Measurements from ENCODE around the gene BRINP1. TPM values are rescaled to one million over a fixed set of nuclear protein-coding genes. Genes with fewer than 3 reads are reported as not detected.

Gene BRINP1
- total and polyA plus RNA-seq, 2 donors (not counting 1 experiment from before 2014, with no cell fraction given) = not detected

DNA sequence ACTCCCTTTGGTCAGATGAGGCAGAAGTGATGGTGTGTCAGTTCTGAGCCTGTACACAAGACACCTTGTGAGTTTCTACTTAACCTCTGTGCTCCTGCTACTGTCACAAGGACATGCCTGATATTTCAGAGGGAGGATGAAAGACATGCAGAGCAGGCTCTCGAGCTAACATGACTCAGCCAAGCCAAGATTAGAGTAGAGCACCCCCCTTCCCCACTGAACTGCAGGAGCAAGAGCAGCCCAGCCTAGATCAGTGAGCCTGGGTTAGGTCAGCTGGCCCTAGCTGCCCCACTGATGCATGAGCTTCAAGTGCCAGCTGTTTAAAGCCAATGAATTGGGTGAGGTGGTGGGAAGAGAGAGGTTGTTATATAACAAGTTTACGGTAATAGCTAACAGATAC lies 36.7 kb downstream of the BRINP1 start:
- no peaks in the 10 kb centered on the region for H3K36me3 ChIP-seq (replicated peaks in 1 of 2; ENCODE audit: control extremely low read depth in 1 of 2, control insufficient read depth in 1 of 2, extremely low read depth in 1 of 2, insufficient read depth in 2 of 2, low read length in 1 of 2)
- DNase-seq = no peak
- no peak overlapping the region for H3K27ac ChIP-seq (ENCODE audit: low read length in 2 of 2)
- H3K9me3 Mint-ChIP-seq (ENCODE audit: insufficient read depth) = peaks cover 5% of the 10 kb centered on the region
- peaks cover 0 to 8% (median 0%) of the 10 kb centered on the region in 3 donors for H3K9me3 ChIP-seq (ENCODE audit: control extremely low read depth in 1 of 3, control insufficient read depth in 2 of 3, insufficient read depth in 1 of 3, low read length in 2 of 3)
- H3K27me3 ChIP-seq (replicated peaks in 1 of 4; ENCODE audit: control extremely low read depth in 1 of 4, control insufficient read depth in 3 of 4, insufficient read depth in 4 of 4, low read length in 3 of 4) = no peaks in the 10 kb centered on the region
- intact Hi-C loops (cut with micrococcal nuclease) = no loop called here
- H3K4me3 Mint-ChIP-seq = no peak overlapping the region
- no peak overlapping the region for H2AFZ ChIP-seq (ENCODE audit: insufficient read depth, low read depth, low read length, poor library complexity, severe bottlenecking)
- no peak overlapping the region for H3K27ac Mint-ChIP-seq
- POLR2A ChIA-PET = no interaction called here
- no peaks in the 10 kb centered on the region for H3K79me2 ChIP-seq (ENCODE audit: control insufficient read depth, insufficient read depth, low read length)
- no peak overlapping the region for H3K9ac ChIP-seq (ENCODE audit: low read length)
- peaks cover 13% of the 10 kb centered on the region for H3K27me3 Mint-ChIP-seq
- H3K4me3 ChIP-seq (ENCODE audit: control extremely low read depth in 1 of 5, extremely low read depth in 1 of 5, insufficient read depth in 1 of 5, low read depth in 2 of 5, low read length in 4 of 5) = no peak overlapping the region
- H3K4me1 ChIP-seq (ENCODE audit: control insufficient read depth in 2 of 2, insufficient read depth in 2 of 2, low read length in 2 of 2) = no peaks in the 10 kb centered on the region
- no peak overlapping the region for H3K4me2 ChIP-seq (replicated peaks; ENCODE audit: low read depth, low read length, poor library complexity, severe bottlenecking)
- no peak for ATAC-seq (ENCODE audit: low read depth)
- TF ChIP-seq EZH2 (IDR thresholded peaks at IDR 0.05; ENCODE audit: borderline replicate concordance, insufficient read depth, low read depth, low read length, poor library complexity, severe bottlenecking) = no peak
- TF ChIP-seq, protein P1, sequence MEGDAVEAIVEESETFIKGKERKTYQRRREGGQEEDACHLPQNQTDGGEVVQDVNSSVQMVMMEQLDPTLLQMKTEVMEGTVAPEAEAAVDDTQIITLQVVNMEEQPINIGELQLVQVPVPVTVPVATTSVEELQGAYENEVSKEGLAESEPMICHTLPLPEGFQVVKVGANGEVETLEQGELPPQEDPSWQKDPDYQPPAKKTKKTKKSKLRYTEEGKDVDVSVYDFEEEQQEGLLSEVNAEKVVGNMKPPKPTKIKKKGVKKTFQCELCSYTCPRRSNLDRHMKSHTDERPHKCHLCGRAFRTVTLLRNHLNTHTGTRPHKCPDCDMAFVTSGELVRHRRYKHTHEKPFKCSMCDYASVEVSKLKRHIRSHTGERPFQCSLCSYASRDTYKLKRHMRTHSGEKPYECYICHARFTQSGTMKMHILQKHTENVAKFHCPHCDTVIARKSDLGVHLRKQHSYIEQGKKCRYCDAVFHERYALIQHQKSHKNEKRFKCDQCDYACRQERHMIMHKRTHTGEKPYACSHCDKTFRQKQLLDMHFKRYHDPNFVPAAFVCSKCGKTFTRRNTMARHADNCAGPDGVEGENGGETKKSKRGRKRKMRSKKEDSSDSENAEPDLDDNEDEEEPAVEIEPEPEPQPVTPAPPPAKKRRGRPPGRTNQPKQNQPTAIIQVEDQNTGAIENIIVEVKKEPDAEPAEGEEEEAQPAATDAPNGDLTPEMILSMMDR (IDR thresholded peaks at IDR 0.05) = no peak
- CTCF ChIA-PET = no interaction called here
- no CpG with 5 or more reads among the region's 2 CpGs for WGBS (ENCODE audit: insufficient coverage)
- no peaks in the 10 kb centered on the region for H4K20me1 ChIP-seq (ENCODE audit: control insufficient read depth, insufficient read depth, low read length, poor library complexity, severe bottlenecking)
- no peaks in the 10 kb centered on the region for H3K4me1 Mint-ChIP-seq

GRCh38 chr9:119322184-119322583 lies 47.1 kb downstream of the BRINP1 start:
- no peaks in the 10 kb centered on the region for H3K4me1 Mint-ChIP-seq
- WGBS (ENCODE audit: insufficient coverage) = 71% methylated on average over 5 of the region's 7 CpGs
- no peak for ATAC-seq (ENCODE audit: low read depth)
- H3K27ac Mint-ChIP-seq = no peak overlapping the region
- H3K27me3 ChIP-seq (replicated peaks in 1 of 4; ENCODE audit: control extremely low read depth in 1 of 4, control insufficient read depth in 3 of 4, insufficient read depth in 4 of 4, low read length in 3 of 4) = no peaks in the 10 kb centered on the region
- no peak for TF ChIP-seq EZH2 (IDR thresholded peaks at IDR 0.05; ENCODE audit: borderline replicate concordance, insufficient read depth, low read depth, low read length, poor library complexity, severe bottlenecking)
- TF ChIP-seq, protein P1 (IDR thresholded peaks at IDR 0.05) = no peak
- no peak overlapping the region for H3K4me3 Mint-ChIP-seq
- no peaks in the 10 kb centered on the region for H3K4me1 ChIP-seq (ENCODE audit: control insufficient read depth in 2 of 2, insufficient read depth in 2 of 2, low read length in 2 of 2)
- H3K79me2 ChIP-seq (ENCODE audit: control insufficient read depth, insufficient read depth, low read length) = no peaks in the 10 kb centered on the region
- H3K27me3 Mint-ChIP-seq = no peaks in the 10 kb centered on the region
- H2AFZ ChIP-seq (ENCODE audit: insufficient read depth, low read depth, low read length, poor library complexity, severe bottlenecking) = no peak overlapping the region
- H3K4me2 ChIP-seq (replicated peaks; ENCODE audit: low read depth, low read length, poor library complexity, severe bottlenecking) = no peak overlapping the region
- H3K9me3 ChIP-seq (ENCODE audit: control extremely low read depth in 1 of 3, control insufficient read depth in 2 of 3, insufficient read depth in 1 of 3, low read length in 2 of 3) = peaks cover 0 to 4% (median 0%) of the 10 kb centered on the region in 3 donors
- POLR2A ChIA-PET = no interaction called here
- H3K4me3 ChIP-seq (ENCODE audit: control extremely low read depth in 1 of 5, extremely low read depth in 1 of 5, insufficient read depth in 1 of 5, low read depth in 2 of 5, low read length in 4 of 5) = no peak overlapping the region
- no peak for DNase-seq
- CTCF ChIA-PET = no interaction called here
- H3K36me3 ChIP-seq (replicated peaks in 1 of 2; ENCODE audit: control extremely low read depth in 1 of 2, control insufficient read depth in 1 of 2, extremely low read depth in 1 of 2, insufficient read depth in 2 of 2, low read length in 1 of 2) = no peaks in the 10 kb centered on the region
- no peak overlapping the region for H3K27ac ChIP-seq (ENCODE audit: low read length in 2 of 2)
- H3K9me3 Mint-ChIP-seq (ENCODE audit: insufficient read depth) = no peaks in the 10 kb centered on the region
- no peak overlapping the region for H3K9ac ChIP-seq (ENCODE audit: low read length)
- no peaks in the 10 kb centered on the region for H4K20me1 ChIP-seq (ENCODE audit: control insufficient read depth, insufficient read depth, low read length, poor library complexity, severe bottlenecking)
- intact Hi-C loops (cut with micrococcal nuclease) = no loop called here
